GM12878 (cell line): ENCODE data around the gene SNAPIN. TPM values are rescaled to one million over a fixed set of nuclear protein-coding genes. Genes with fewer than 3 reads are reported as not detected.

ENCODE experiments used
- EP300 ChIP-seq, 2 experiments: fragments of 150-350 bp in 1 of 2; IDR thresholded peaks; 2 replicates each; pipeline ENCODE4 v1.6.1; 2011 to 2012; ENCODE audit warnings: low read depth in 2 of 2, low read length in 2 of 2, borderline replicate concordance in 1 of 2, improper control_type of control experiment in 1 of 2, inconsistent platforms in 1 of 2; ENCODE audit not compliant: control insufficient read depth in 1 of 2
- ESRRA ChIP-seq: IDR thresholded peaks from 2 replicates; pipeline ENCODE4 v1.6.1; 2012; ENCODE audit warnings: mild to moderate bottlenecking, low read length, improper control_type of control experiment
- IKZF2 ChIP-seq, 2 experiments: fragments of 450-650 bp; IDR thresholded peaks; 2 replicates each; pipeline ENCODE4 v1.6.1; 2017; ENCODE audit warnings: mild to moderate bottlenecking in 2 of 2, moderate library complexity in 2 of 2
- KDM1A ChIP-seq: fragments of 200-600 bp; sonication (generic); IDR thresholded peaks from 2 replicates; pipeline ENCODE4 v1.6.1; 2016; ENCODE audit warnings: borderline replicate concordance
- MLLT1 ChIP-seq: fragments of 450-650 bp; IDR thresholded peaks from 2 replicates; pipeline ENCODE4 v1.6.1; 2016; ENCODE audit warnings: mild to moderate bottlenecking
- MTA2 ChIP-seq: fragments of 450-650 bp; IDR thresholded peaks from 2 replicates; pipeline ENCODE4 v1.6.1; 2016; ENCODE audit warnings: low read depth, mild to moderate bottlenecking, moderate library complexity
- MTA3 ChIP-seq: IDR thresholded peaks from 2 replicates; pipeline ENCODE4 v1.6.1; 2012; ENCODE audit warnings: low read length, inconsistent platforms, borderline replicate concordance
- MYB ChIP-seq: fragments of 150-350 bp; IDR thresholded peaks from 2 replicates; pipeline ENCODE4 v1.6.1; 2014; ENCODE audit warnings: mild to moderate bottlenecking, low read depth, low read length, borderline replicate concordance
- NBN ChIP-seq: fragments of 450-650 bp; IDR thresholded peaks from 2 replicates; pipeline ENCODE4 v1.6.1; 2016
- NFYA ChIP-seq: IDR thresholded peaks from 2 replicates; pipeline ENCODE4 v1.6.1; 2011; ENCODE audit warnings: low read depth, mild to moderate bottlenecking, low read length, improper control_type of control experiment, borderline replicate concordance
- NR2C1 ChIP-seq: fragments of 450-650 bp; IDR thresholded peaks from 2 replicates; pipeline ENCODE4 v1.6.1; 2017; ENCODE audit warnings: antibody characterized with exemption, mild to moderate bottlenecking, moderate library complexity
- RAD51 ChIP-seq: fragments of 450-650 bp; IDR thresholded peaks from 2 replicates; pipeline ENCODE4 v1.6.1; 2016; ENCODE audit warnings: moderate library complexity, mild to moderate bottlenecking, inconsistent platforms
- RBBP5 ChIP-seq: fragments of 200-600 bp; sonication (generic); conservative IDR thresholded peaks from 2 replicates; pipeline ENCODE4 v1.6.1; 2016
- RELA ChIP-seq: fragments of 450-650 bp; IDR thresholded peaks from 2 replicates; pipeline ENCODE4 v1.8.0; 2014; ENCODE audit warnings: borderline replicate concordance; ENCODE audit not compliant: partially characterized antibody
- STAT3 ChIP-seq: IDR thresholded peaks from 2 replicates; pipeline ENCODE4 v1.6.1; 2011; ENCODE audit warnings: low read depth, low read length, improper control_type of control experiment
- SUPT20H ChIP-seq: IDR thresholded peaks from 2 replicates; pipeline ENCODE4 v1.6.1; 2011; ENCODE audit warnings: low read depth, mild to moderate bottlenecking, low read length, moderate library complexity, borderline replicate concordance; ENCODE audit not compliant: control insufficient read depth
- ZSCAN29 ChIP-seq: fragments of 450-650 bp; IDR thresholded peaks from 2 replicates; pipeline ENCODE4 v1.6.1; 2017; ENCODE audit warnings: mild to moderate bottlenecking, moderate library complexity
- polyA plus RNA-seq, 11 experiments: library from polyadenylated mRNA; depleted of rRNA in 4 of 11; unstranded in 6 of 11; stranded (reverse) in 5 of 11; fragments of >200 nt; fragmentation: Nextera tagmentation in 4 of 11; fragmentation: Illumina TruSeq in 1 of 11; extraction: Ambion mirVana in 4 of 11; extraction: Trizol in 1 of 11; gene quantifications; 1 replicate in 1 of 11; 2 replicates in 10 of 11; pipeline versions ENCODE4 v1.2.1 to v1.2.3, GENCODE V29; 2011 to 2016; ENCODE audit warnings: inconsistent platforms in 2 of 11, missing spikeins in 2 of 11, low read depth in 1 of 11
- total RNA-seq, 4 experiments: library from RNA; depleted of rRNA in 3 of 4; stranded (reverse); fragments of >200 nt in 3 of 4; fragmentation: Illumina TruSeq in 1 of 4; extraction: Trizol in 1 of 4; gene quantifications; 2 replicates each; pipeline versions ENCODE4 v1.2.1 to v1.2.3, GENCODE V29; 2013 to 2021
- TF ChIP-seq, protein P1 (sequence below): fragments of 450-650 bp; formaldehyde crosslinking; IDR thresholded peaks from 2 replicates; pipeline ENCODE4 v1.4.0; 2020; ENCODE audit warnings: mild to moderate bottlenecking, moderate library complexity
- TF ChIP-seq, protein P2 (sequence below): IDR thresholded peaks from 2 replicates; pipeline ENCODE4 v1.6.1; 2012; ENCODE audit warnings: low read depth, low read length, improper control_type of control experiment
- TF ChIP-seq, protein P3 (sequence below): fragments of 450-650 bp; formaldehyde crosslinking; IDR thresholded peaks from 2 replicates; pipeline ENCODE4 v1.4.0; 2022; ENCODE audit warnings: mild to moderate bottlenecking, moderate library complexity

SNAPIN gene
- total and polyA plus RNA-seq, 10 of the 15 experiments (the other 5 are each of a cell fraction or from before 2014, with no cell fraction given): 12.4 to 78.1 (median 38.6) TPM

GRCh38 chr1:153677718-153678518 is 19.4 kb downstream of the SNAPIN start (continued):
- TF ChIP-seq, protein P1, sequence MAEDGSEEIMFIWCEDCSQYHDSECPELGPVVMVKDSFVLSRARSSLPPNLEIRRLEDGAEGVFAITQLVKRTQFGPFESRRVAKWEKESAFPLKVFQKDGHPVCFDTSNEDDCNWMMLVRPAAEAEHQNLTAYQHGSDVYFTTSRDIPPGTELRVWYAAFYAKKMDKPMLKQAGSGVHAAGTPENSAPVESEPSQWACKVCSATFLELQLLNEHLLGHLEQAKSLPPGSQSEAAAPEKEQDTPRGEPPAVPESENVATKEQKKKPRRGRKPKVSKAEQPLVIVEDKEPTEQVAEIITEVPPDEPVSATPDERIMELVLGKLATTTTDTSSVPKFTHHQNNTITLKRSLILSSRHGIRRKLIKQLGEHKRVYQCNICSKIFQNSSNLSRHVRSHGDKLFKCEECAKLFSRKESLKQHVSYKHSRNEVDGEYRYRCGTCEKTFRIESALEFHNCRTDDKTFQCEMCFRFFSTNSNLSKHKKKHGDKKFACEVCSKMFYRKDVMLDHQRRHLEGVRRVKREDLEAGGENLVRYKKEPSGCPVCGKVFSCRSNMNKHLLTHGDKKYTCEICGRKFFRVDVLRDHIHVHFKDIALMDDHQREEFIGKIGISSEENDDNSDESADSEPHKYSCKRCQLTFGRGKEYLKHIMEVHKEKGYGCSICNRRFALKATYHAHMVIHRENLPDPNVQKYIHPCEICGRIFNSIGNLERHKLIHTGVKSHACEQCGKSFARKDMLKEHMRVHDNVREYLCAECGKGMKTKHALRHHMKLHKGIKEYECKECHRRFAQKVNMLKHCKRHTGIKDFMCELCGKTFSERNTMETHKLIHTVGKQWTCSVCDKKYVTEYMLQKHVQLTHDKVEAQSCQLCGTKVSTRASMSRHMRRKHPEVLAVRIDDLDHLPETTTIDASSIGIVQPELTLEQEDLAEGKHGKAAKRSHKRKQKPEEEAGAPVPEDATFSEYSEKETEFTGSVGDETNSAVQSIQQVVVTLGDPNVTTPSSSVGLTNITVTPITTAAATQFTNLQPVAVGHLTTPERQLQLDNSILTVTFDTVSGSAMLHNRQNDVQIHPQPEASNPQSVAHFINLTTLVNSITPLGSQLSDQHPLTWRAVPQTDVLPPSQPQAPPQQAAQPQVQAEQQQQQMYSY (CRISPR knock-in tag): no peak
- TF ChIP-seq NFYA (no peak), MTA2 (no peak), RELA (no peak), MLLT1 (no peak), EP300 (IDR thresholded peaks at IDR 0.05; ENCODE audit: borderline replicate concordance in 1 of 2, control insufficient read depth in 1 of 2, low read depth in 2 of 2, low read length in 2 of 2) (no peak), STAT3 (no peak), MTA3 (no peak), MYB (no peak), NBN (peak; percentile 43; the same call in 1 of the 2 replicates), IKZF2 (IDR thresholded peaks at IDR 0.05) (no peak), KDM1A (no peak), ZSCAN29 (no peak), NR2C1 (no peak), RAD51 (no peak), ESRRA (peak; percentile 72; the same call in 1 of the 2 replicates), SUPT20H (no peak), RBBP5 (no peak)
- TF ChIP-seq, protein P2, sequence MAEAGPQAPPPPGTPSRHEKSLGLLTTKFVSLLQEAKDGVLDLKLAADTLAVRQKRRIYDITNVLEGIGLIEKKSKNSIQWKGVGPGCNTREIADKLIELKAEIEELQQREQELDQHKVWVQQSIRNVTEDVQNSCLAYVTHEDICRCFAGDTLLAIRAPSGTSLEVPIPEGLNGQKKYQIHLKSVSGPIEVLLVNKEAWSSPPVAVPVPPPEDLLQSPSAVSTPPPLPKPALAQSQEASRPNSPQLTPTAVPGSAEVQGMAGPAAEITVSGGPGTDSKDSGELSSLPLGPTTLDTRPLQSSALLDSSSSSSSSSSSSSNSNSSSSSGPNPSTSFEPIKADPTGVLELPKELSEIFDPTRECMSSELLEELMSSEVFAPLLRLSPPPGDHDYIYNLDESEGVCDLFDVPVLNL: no peak
- TF ChIP-seq, protein P3, sequence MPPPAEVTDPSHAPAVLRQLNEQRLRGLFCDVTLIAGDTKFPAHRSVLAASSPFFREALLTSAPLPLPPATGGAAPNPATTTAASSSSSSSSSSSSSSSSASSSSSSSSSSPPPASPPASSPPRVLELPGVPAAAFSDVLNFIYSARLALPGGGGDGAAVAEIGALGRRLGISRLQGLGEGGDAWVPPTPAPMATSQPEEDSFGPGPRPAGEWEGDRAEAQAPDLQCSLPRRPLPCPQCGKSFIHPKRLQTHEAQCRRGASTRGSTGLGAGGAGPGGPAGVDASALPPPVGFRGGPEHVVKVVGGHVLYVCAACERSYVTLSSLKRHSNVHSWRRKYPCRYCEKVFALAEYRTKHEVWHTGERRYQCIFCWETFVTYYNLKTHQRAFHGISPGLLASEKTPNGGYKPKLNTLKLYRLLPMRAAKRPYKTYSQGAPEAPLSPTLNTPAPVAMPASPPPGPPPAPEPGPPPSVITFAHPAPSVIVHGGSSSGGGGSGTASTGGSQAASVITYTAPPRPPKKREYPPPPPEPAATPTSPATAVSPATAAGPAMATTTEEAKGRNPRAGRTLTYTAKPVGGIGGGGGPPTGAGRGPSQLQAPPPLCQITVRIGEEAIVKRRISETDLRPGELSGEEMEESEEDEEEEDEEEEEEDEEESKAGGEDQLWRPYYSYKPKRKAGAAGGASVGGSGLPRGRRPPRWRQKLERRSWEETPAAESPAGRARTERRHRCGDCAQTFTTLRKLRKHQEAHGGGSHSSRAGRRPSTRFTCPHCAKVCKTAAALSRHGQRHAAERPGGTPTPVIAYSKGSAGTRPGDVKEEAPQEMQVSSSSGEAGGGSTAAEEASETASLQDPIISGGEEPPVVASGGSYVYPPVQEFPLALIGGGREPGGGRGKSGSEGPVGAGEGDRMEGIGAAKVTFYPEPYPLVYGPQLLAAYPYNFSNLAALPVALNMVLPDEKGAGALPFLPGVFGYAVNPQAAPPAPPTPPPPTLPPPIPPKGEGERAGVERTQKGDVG (CRISPR knock-in tag): no peak
